Measurements from ENCODE around the gene PBX4. TPM values are rescaled to one million over a fixed set of nuclear protein-coding genes. Genes with fewer than 3 reads are reported as not detected.

PBX4 gene
- total RNA-seq, 1 donor from 2014 or later: 56.1 TPM

DNA sequence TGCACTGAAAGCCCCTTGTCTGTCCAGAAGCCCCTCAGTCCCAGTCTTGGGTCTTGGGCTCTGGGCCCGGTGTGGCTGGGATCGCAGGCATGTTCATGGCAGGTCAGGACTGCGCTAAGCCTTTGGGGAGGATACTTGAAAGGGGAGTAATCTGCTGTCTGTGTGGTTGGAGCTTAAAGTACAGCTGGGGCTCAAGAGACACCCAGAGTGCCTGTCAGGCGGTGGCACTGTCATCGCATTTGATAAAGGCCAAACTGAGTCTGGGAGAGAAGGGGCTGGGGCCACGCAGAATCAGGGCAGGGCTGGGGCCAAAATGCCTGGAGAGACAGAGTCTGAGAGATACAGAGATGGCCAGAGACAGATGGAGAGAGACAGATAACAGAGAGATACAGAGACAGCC, 84.6 kb downstream of the PBX4 start:
- peaks cover 21% of the 10 kb centered on the region for H3K4me1 Mint-ChIP-seq (ENCODE audit: low read depth, unreplicated experiment)
- H3K27ac Mint-ChIP-seq (ENCODE audit: unreplicated experiment): peak overlapping the region; percentile 42
- H3K4me3 Mint-ChIP-seq (ENCODE audit: unreplicated experiment): peak overlapping the region; percentile 1
- DNase-seq: no peak
- H3K27me3 Mint-ChIP-seq (ENCODE audit: unreplicated experiment): peaks cover 30% of the 10 kb centered on the region
- peaks cover 13% of the 10 kb centered on the region for H3K9me3 Mint-ChIP-seq (ENCODE audit: unreplicated experiment)
- no peaks in the 10 kb centered on the region for H3K36me3 Mint-ChIP-seq (ENCODE audit: unreplicated experiment)
- TF ChIP-seq, protein P1, sequence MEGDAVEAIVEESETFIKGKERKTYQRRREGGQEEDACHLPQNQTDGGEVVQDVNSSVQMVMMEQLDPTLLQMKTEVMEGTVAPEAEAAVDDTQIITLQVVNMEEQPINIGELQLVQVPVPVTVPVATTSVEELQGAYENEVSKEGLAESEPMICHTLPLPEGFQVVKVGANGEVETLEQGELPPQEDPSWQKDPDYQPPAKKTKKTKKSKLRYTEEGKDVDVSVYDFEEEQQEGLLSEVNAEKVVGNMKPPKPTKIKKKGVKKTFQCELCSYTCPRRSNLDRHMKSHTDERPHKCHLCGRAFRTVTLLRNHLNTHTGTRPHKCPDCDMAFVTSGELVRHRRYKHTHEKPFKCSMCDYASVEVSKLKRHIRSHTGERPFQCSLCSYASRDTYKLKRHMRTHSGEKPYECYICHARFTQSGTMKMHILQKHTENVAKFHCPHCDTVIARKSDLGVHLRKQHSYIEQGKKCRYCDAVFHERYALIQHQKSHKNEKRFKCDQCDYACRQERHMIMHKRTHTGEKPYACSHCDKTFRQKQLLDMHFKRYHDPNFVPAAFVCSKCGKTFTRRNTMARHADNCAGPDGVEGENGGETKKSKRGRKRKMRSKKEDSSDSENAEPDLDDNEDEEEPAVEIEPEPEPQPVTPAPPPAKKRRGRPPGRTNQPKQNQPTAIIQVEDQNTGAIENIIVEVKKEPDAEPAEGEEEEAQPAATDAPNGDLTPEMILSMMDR (IDR thresholded peaks at IDR 0.05; ENCODE audit: partially characterized antibody, unreplicated experiment): no peak

DNA sequence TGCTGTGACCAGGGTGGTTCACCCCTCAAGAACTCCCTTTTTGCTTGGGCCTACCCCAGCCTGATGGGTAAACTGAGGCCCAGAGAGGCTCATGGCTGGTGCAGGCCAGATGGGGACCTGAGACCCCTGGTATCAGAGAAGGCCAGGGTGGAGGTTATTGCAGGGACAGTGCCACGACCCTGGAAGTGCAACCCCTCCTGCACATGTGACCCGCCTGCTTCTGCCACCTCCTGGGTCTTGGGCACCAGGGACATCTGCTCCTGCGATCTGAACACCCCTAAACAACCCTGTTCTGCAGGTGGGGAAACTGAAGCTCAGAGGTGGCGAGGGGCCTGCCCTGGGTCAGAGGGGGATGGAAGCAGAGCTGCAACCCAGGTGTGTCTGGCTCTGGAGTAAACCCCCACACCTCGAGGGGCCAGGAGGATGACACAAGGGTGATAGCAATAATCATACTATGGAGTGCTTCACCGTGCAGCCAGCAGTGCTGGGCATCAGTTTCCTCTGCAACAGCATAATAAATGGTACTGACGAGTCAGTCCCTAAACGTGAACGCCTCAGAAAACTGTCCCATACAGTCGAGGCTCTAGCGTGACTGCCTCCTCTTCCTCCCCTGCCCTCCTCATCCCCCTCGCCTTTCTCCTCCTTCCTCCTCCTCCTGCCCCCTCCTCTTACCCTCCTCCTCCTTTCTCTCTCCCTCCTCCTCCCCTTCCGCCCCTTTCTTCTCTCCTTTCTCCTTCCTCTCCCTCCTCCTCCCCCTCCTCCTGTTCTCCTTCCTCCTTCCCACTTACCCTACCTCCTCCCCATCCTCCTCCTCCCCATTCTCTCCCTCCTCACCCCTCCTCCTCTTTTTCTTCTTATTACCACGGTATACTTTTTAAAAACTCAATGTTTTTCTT, 85.4 kb downstream of the PBX4 start:
- H3K27me3 Mint-ChIP-seq (ENCODE audit: unreplicated experiment): peaks cover 27% of the 10 kb centered on the region
- TF ChIP-seq, protein P1 (IDR thresholded peaks at IDR 0.05; ENCODE audit: partially characterized antibody, unreplicated experiment): no peak
- H3K4me1 Mint-ChIP-seq (ENCODE audit: low read depth, unreplicated experiment): peaks cover 17% of the 10 kb centered on the region
- peaks cover 11% of the 10 kb centered on the region for H3K9me3 Mint-ChIP-seq (ENCODE audit: unreplicated experiment)
- H3K36me3 Mint-ChIP-seq (ENCODE audit: unreplicated experiment): no peaks in the 10 kb centered on the region
- no peak overlapping the region for H3K27ac Mint-ChIP-seq (ENCODE audit: unreplicated experiment)
- peak overlapping the region; percentile 1 for H3K4me3 Mint-ChIP-seq (ENCODE audit: unreplicated experiment)
- DNase-seq: no peak

DNA sequence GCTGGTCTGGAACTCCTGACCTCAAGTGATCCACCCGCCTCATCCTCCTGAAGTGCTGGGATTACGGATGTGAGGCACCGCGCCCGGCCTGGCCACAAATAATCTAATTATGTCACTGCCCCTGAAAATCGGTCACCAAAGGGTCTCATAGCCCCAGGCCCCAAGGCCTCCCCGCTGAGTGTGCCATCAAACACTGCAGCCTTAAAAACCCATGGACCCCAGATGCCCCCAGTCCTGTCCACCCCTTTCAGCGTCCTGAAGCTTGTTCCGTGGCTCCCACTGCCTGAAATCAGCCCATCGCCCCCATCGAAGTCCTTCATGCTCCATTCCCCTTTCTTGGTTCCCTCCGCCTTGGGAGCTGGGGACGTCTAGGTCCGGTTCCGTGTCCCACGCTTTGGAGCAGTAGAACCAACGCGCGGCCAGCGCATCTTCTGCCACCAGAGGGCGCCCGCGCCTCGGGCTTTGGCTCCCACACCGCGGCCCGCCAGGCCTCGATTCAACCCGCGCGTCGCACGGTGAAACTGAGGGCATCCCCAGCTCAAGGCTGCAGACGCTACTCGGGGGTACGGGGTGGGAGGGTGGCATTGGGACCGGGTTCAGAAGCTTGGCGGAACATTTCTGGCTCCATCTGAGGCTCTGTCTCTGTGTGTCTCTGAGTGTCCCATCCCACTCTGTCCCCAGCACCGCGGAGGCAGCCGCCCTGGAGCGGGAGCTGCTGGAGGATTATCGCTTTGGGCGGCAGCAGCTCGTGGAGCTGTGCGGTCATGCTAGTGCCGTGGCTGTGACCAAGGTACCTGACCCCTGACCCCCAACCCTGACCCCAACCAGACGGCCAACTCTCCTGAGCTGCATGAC, 86.3 kb downstream of the PBX4 start:
- H3K4me3 Mint-ChIP-seq (ENCODE audit: unreplicated experiment): no peak overlapping the region
- H3K36me3 Mint-ChIP-seq (ENCODE audit: unreplicated experiment): no peaks in the 10 kb centered on the region
- TF ChIP-seq, protein P1 (IDR thresholded peaks at IDR 0.05; ENCODE audit: partially characterized antibody, unreplicated experiment): peak; percentile 97
- H3K4me1 Mint-ChIP-seq (ENCODE audit: low read depth, unreplicated experiment): peaks cover 17% of the 10 kb centered on the region
- peak; percentile 89 for DNase-seq
- H3K9me3 Mint-ChIP-seq (ENCODE audit: unreplicated experiment): peaks cover 11% of the 10 kb centered on the region
- peaks cover 24% of the 10 kb centered on the region for H3K27me3 Mint-ChIP-seq (ENCODE audit: unreplicated experiment)
- H3K27ac Mint-ChIP-seq (ENCODE audit: unreplicated experiment): peak overlapping the region; percentile 44

DNA sequence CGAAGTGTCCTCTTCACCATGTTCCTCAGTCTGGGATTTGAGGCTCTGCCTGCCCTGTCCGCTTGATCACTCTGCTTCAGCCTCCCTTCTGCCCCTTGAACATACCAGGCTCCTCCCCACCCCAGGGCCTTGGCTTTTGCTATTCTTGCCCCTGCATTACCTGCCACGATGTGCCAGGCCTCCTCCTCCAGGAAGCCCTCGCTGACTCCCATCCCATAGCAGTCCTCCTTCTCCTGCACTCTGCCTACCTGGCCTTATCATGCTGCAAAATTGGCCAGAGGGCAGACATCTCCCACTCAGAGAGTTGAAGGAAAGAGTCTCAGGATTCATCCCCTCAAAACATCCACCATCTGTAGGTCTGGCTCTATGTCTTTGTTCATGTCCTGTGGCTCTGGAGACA, 87.6 kb downstream of the PBX4 start:
- no peak for DNase-seq
- peaks cover 19% of the 10 kb centered on the region for H3K27me3 Mint-ChIP-seq (ENCODE audit: unreplicated experiment)
- peaks cover 19% of the 10 kb centered on the region for H3K4me1 Mint-ChIP-seq (ENCODE audit: low read depth, unreplicated experiment)
- peak overlapping the region; percentile 49 for H3K27ac Mint-ChIP-seq (ENCODE audit: unreplicated experiment)
- no peaks in the 10 kb centered on the region for H3K36me3 Mint-ChIP-seq (ENCODE audit: unreplicated experiment)
- TF ChIP-seq, protein P1 (IDR thresholded peaks at IDR 0.05; ENCODE audit: partially characterized antibody, unreplicated experiment): no peak
- peak overlapping the region; percentile 43 for H3K4me3 Mint-ChIP-seq (ENCODE audit: unreplicated experiment)
- peaks cover 11% of the 10 kb centered on the region for H3K9me3 Mint-ChIP-seq (ENCODE audit: unreplicated experiment)
